ENCODE results near the gene ITGA11. TPM values are rescaled to one million over a fixed set of nuclear protein-coding genes. Genes with fewer than 3 reads are reported as not detected.

The ITGA11 gene
- total and polyA plus RNA-seq, 8 donors, result 0.08 to 12.1 (median 2.0) TPM

- Histone ChIP-seq H3K36me3 (no peaks in the 10 kb centered on the region), H3K9me3 (no peaks in the 10 kb centered on the region), H3K27ac (no peak overlapping the region), H3K4me1 (peaks cover 14 to 21% (median 20%) of the 10 kb centered on the region in 4 donors), H3K27me3 (peaks cover 0 to 36% (median 25%) of the 10 kb centered on the region in 3 donors), H3K4me3 (no peak overlapping the region)
- 81 to 100% (median 83%) methylated on average over 1 of the region's 1 CpG for WGBS, 5 donors
- intact Hi-C loops (cut with DNase I; ENCODE audit: low total_unique reads), result no loop called here
- TF ChIP-seq POLR2A (IDR thresholded peaks at IDR 0.05) (no peak), EP300 (IDR thresholded peaks at IDR 0.05) (no peak), CTCF (IDR thresholded peaks at IDR 0.05) (no peak), POLR2AphosphoS5 (IDR thresholded peaks at IDR 0.05) (no peak)
- no peak for DNase-seq
These were observed 4.0 kb downstream of the ITGA11 start for GRCh38 chr15:68427963-68428362.

GRCh38 chr15:68427366-68427765 lies 4.6 kb downstream of the ITGA11 start:
- TF ChIP-seq EP300 (IDR thresholded peaks at IDR 0.05) (no peak), POLR2AphosphoS5 (IDR thresholded peaks at IDR 0.05) (no peak), CTCF (IDR thresholded peaks at IDR 0.05) (no peak), POLR2A (IDR thresholded peaks at IDR 0.05) (no peak)

GRCh38 chr15:68426116-68426515 lies 5.8 kb downstream of the ITGA11 start:
- TF ChIP-seq POLR2A (IDR thresholded peaks at IDR 0.05) (no peak), EP300 (IDR thresholded peaks at IDR 0.05) (no peak), CTCF (IDR thresholded peaks at IDR 0.05) (no peak), POLR2AphosphoS5 (IDR thresholded peaks at IDR 0.05) (no peak)
- WGBS, 5 donors, result 85 to 94% (median 90%) methylated on average over 6 of the region's 6 CpGs

More at GRCh38 chr15:68427366-68427765, 4.6 kb downstream of the ITGA11 start:
- Histone ChIP-seq H3K4me1 (peaks cover 13 to 19% (median 17%) of the 10 kb centered on the region in 4 donors), H3K9me3 (no peaks in the 10 kb centered on the region), H3K4me3 (no peak overlapping the region), H3K36me3 (no peaks in the 10 kb centered on the region), H3K27ac (no peak overlapping the region), H3K27me3 (peaks cover 0 to 30% (median 19%) of the 10 kb centered on the region in 3 donors)
- intact Hi-C loops (cut with DNase I; ENCODE audit: low total_unique reads), result no loop called here
- DNase-seq, result no peak
- WGBS, 5 donors, result 47 to 65% (median 50%) methylated on average over 3 of the region's 3 CpGs

GRCh38 chr15:68425428-68426060 lies 6.4 kb downstream of the ITGA11 start:
- WGBS, 5 donors, result 78 to 93% (median 84%) methylated on average over 8 to 9 of the region's 9 CpGs
- no peak for DNase-seq

More at GRCh38 chr15:68426116-68426515, 5.8 kb downstream of the ITGA11 start:
- H3K4me3 ChIP-seq, result no peak overlapping the region
- peaks cover under 1 to 16% (median 12%) of the 10 kb centered on the region in 4 donors for H3K4me1 ChIP-seq
- intact Hi-C loops (cut with DNase I; ENCODE audit: low total_unique reads), result no loop called here
- H3K27me3 ChIP-seq, result peaks cover 0 to 17% (median 6%) of the 10 kb centered on the region in 3 donors
- H3K9me3 ChIP-seq, result no peaks in the 10 kb centered on the region
- H3K36me3 ChIP-seq, result no peaks in the 10 kb centered on the region
- DNase-seq, result no peak
- H3K27ac ChIP-seq, result no peak overlapping the region

More at GRCh38 chr15:68425428-68426060, 6.4 kb downstream of the ITGA11 start:
- no peak overlapping the region for H3K4me3 ChIP-seq
- intact Hi-C loops (cut with DNase I; ENCODE audit: low total_unique reads), result no loop called here
- no peaks in the 10 kb centered on the region for H3K36me3 ChIP-seq
- H3K4me1 ChIP-seq, result peaks cover 0 to 13% (median 8%) of the 10 kb centered on the region in 4 donors
- H3K9me3 ChIP-seq, result no peaks in the 10 kb centered on the region
- no peak overlapping the region for H3K27ac ChIP-seq
- peaks cover 0 to 12% (median under 1%) of the 10 kb centered on the region in 3 donors for H3K27me3 ChIP-seq
- no peak for TF ChIP-seq POLR2A (IDR thresholded peaks at IDR 0.05)
- no peak for TF ChIP-seq CTCF (IDR thresholded peaks at IDR 0.05)
- no peak for TF ChIP-seq EP300 (IDR thresholded peaks at IDR 0.05)
- no peak for TF ChIP-seq POLR2AphosphoS5 (IDR thresholded peaks at IDR 0.05)

Data from stomach (tissue), 9 donors.